Measurements from ENCODE around the gene PIP5K1C. TPM values are rescaled to one million over a fixed set of nuclear protein-coding genes. Genes with fewer than 3 reads are reported as not detected.

Gene PIP5K1C
- total and polyA plus RNA-seq, 9 of the 15 experiments (the other 6 are each of a cell fraction or from before 2014, with no cell fraction given), result 0.38 to 22.1 (median 4.1) TPM

- TF ChIP-seq ZHX1 (conservative IDR thresholded peaks at IDR 0.05; ENCODE audit: low read length) (peak; percentile 54; the same call in 1 of the 2 replicates), CTBP1 (IDR thresholded peaks at IDR 0.05; ENCODE audit: borderline replicate concordance) (peak; percentile 93), MIER1 (IDR thresholded peaks at IDR 0.05; ENCODE audit: low read depth) (peak; percentile 94), ZNF184 (CRISPR knock-in tag; IDR thresholded peaks at IDR 0.05) (no peak), ZNF512 (tag; IDR thresholded peaks at IDR 0.05) (no peak), NR3C1 (CRISPR knock-in tag; IDR thresholded peaks at IDR 0.05) (no peak), HLTF (IDR thresholded peaks at IDR 0.05) (no peak), GATAD2A (IDR thresholded peaks at IDR 0.05) (peak; percentile 57; the same call in 1 of the 2 replicates), ZNF778 (CRISPR knock-in tag; IDR thresholded peaks at IDR 0.05) (no peak), IFI16 (CRISPR knock-in tag; IDR thresholded peaks at IDR 0.05) (no peak), NR0B1 (IDR thresholded peaks at IDR 0.05; ENCODE audit: partially characterized antibody) (no peak), SETDB1 (IDR thresholded peaks at IDR 0.05; ENCODE audit: low read length) (no peak), ZNF511 (CRISPR knock-in tag; IDR thresholded peaks at IDR 0.05) (peak; percentile 71), SIX5 (IDR thresholded peaks at IDR 0.05; ENCODE audit: borderline replicate concordance in 1 of 2, insufficient read depth in 1 of 2, low read depth in 1 of 2, low read length in 2 of 2) (no peak), CTCFL (IDR thresholded peaks at IDR 0.05; ENCODE audit: borderline replicate concordance, insufficient read depth, low read depth, low read length, poor library complexity, severe bottlenecking) (no peak), ZNF398 (CRISPR knock-in tag; IDR thresholded peaks at IDR 0.05) (no peak)
These were observed 21.0 kb upstream of the PIP5K1C start (continued) for GRCh38 chr19:3721131-3721886.
